NCI-H2029 treated with DMSO at 0.1 percent for 48 hours (cell line): ENCODE results near the gene EPRS1.
A peak's percentile ranks its signal among the peaks of the same experiment; 100 is the strongest.
"Not testable (repeated sequence)": the region's sequence is repeated elsewhere in the genome, so short reads cannot be mapped to it uniquely, and the experiment has no call there.

Source experiments
- DNase-seq: peaks from one replicate; lab custom pipeline; 2025; lab: John Stamatoyannopoulos, UW

EPRS1 gene

GRCh38 chr1:220046052-220046930 lies at the start of gene EPRS1:
Gene EPRS1 (minus strand): TSS chr1:220046505. CDS start chr1:220046388, 117 bp downstream.
- peak; percentile 70 for DNase-seq

- DNase-seq = peak; percentile 4
Measured at GRCh38 chr1:220094016-220094911, 48.0 kb upstream of the EPRS1 start, which contains the start of gene IARS2. Gene IARS2 (plus strand): TSS chr1:220094132. CDS start chr1:220094217, 85 bp downstream.

GRCh38 chr1:220093361-220094015 lies 47.2 kb upstream of the EPRS1 start:
- peak; percentile 20 for DNase-seq

- no peak for DNase-seq
Measured at GRCh38 chr1:220092694-220093093, 46.4 kb upstream of the EPRS1 start.

- peak; percentile 75 for DNase-seq
Measured at GRCh38 chr1:220089650-220090556, 43.6 kb upstream of the EPRS1 start, which contains the start of gene BPNT1. Gene BPNT1 (minus strand): TSS chr1:220089788. CDS start chr1:220079846, 9,942 bp downstream.

- not testable (repeated sequence) for DNase-seq
Measured at GRCh38 chr1:220086261-220086686, 40.0 kb upstream of the EPRS1 start.

GRCh38 chr1:220084460-220084859 lies 38.2 kb upstream of the EPRS1 start:
- DNase-seq = no peak

- no peak for DNase-seq
Measured at GRCh38 chr1:220077887-220078286, 31.6 kb upstream of the EPRS1 start.

- DNase-seq = no peak
Measured at GRCh38 chr1:220076861-220077762, 30.8 kb upstream of the EPRS1 start.

- no peak for DNase-seq
Measured at GRCh38 chr1:220067269-220068204, 21.2 kb upstream of the EPRS1 start.

- no peak for DNase-seq
Measured at GRCh38 chr1:220062629-220063028, 16.3 kb upstream of the EPRS1 start.

GRCh38 chr1:220060876-220061275 lies 14.6 kb upstream of the EPRS1 start:
- no peak for DNase-seq

- DNase-seq = no peak
Measured at GRCh38 chr1:220056374-220056773, 10.1 kb upstream of the EPRS1 start.

- no peak for DNase-seq
Measured at GRCh38 chr1:220045356-220046051, 801 bp downstream of the EPRS1 start.

- no peak for DNase-seq
Measured at GRCh38 chr1:220044678-220045355, 1.5 kb downstream of the EPRS1 start.

GRCh38 chr1:220043646-220044045 lies 2.7 kb downstream of the EPRS1 start:
- DNase-seq = no peak

GRCh38 chr1:220040028-220040596 lies 6.2 kb downstream of the EPRS1 start:
- DNase-seq = no peak
